NOMO-1 treated with DMSO at 0.1 percent for 48 hours (cell line): Measurements from ENCODE around the gene USP2.

ENCODE experiments used
- DNase-seq: peaks from one replicate; lab custom pipeline; 2025; ENCODE audit not compliant: unreplicated experiment; lab: John Stamatoyannopoulos, UW

The USP2 gene, protein sequence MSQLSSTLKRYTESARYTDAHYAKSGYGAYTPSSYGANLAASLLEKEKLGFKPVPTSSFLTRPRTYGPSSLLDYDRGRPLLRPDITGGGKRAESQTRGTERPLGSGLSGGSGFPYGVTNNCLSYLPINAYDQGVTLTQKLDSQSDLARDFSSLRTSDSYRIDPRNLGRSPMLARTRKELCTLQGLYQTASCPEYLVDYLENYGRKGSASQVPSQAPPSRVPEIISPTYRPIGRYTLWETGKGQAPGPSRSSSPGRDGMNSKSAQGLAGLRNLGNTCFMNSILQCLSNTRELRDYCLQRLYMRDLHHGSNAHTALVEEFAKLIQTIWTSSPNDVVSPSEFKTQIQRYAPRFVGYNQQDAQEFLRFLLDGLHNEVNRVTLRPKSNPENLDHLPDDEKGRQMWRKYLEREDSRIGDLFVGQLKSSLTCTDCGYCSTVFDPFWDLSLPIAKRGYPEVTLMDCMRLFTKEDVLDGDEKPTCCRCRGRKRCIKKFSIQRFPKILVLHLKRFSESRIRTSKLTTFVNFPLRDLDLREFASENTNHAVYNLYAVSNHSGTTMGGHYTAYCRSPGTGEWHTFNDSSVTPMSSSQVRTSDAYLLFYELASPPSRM

DNA sequence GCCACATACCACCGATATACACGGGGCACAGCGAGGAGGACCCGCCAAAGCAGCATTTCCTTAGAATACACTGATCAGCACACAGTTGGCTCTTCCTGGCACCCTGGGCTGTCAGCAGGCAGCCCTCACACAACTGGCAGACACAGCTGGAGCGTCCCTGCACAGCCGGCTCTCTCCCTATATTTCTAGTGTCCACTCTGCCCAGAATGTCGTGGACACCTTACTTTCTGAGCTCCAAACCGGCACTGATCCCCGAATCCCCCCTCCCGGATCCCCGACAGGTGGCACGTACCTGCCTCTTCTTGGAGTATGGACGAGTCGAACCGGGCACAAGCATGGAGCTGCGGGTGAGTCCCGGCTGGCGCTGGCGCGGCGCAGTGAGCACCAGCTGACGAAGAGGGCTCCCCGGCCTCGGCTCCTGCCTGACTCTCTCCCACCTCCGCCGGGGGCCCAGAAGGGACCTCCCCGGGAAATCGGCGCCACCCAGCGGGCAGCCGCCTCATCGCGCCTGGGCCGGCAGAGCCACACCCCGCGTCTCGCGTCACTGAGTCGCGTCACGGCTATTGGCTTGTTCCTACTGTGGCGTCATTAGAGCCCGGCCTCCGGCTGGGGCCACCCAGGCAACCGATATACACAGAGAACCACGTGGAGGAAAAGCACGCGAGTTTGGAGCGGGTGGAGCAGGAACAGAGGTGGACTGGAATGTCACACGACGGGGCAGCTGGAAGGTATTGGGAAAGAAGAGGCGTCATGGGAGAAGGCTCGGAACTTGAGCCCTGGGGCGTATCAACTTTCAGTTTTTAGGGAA, at the start of gene USP2:
TSS of gene USP2 (minus strand) at position 510 of the 808 bp plus-strand sequence. CDS start 8,210 bp downstream, outside the sequence.
- peak; percentile 92 for DNase-seq

DNA sequence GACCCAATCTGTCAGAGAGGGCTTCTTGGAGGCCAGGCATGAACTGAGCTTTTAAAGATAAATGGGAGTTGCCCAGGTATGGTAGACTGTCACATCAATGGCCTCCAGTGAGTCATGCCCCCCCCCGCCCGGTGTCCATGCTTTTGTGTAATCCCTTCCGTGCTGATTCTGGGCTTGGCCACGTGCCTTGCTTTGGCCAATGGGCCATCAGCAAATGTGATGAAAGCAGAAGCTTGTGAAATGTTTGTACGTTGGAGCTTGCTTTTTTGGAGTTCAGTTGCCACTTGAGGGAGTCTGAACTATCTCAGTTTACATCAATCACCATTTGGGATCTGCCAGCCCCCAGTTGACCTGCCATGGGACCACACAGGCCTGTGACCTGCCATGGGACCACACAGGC, 45.8 kb upstream of the USP2 start:
- peak; percentile 6 for DNase-seq

DNA sequence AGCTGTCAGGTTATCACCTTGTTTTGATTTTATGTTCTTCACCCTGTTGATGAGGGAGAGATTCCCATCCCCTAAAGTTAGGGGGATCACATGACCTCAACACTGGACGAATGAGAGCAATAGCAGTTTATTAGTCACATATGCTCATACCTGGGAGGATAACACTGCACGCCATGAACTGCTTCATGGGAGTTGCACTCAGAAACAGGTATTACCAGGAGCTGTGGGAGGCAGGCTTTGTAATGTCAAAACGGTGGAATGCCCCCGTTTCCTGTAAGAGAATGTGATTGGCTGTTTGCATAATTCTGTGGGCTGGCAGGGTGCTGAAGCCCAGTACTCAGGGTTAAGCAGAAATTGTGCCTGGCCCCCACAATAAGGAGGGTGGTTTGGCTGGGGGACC, 44.7 kb upstream of the USP2 start:
- no peak for DNase-seq

DNA sequence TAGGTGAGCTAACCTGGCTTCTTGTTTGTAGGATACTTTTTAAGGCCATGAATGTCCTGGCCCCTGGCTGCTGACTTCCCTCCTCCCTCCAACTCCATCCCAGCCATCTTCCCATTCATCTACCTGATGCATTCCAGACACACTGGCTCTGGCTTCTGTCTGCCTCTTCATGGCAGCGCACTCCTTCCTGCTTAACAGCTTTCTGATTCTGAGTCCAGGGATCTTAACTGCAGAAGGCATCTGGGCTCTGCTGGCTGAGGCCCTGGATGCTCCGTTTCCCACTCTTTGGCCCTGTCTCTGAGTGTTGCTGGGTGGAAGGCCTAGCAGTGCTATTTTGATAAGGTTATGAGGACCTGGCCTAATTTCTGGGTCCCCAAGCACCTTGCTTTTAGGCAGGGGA, 43.3 kb upstream of the USP2 start:
- DNase-seq: no peak

DNA sequence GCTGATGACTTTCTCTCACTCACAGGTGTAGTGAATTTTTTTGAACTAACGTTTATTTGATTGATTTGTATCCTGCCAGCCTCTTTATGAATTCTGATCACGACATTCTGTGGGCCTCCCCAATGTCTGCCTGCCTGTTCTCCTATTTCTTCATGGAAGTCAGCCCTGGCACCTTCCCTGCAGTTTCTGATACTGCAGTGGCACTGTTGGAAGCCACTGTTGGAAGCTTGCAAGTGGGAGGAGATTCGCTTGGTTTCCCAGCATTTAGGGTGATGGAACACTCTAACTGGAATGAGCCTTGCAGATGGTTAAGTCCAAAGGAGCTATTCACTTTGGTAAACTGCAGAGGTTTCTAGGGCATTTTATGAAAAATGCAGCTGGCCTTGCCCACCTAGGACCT, 42.8 kb upstream of the USP2 start:
- DNase-seq: no peak

DNA sequence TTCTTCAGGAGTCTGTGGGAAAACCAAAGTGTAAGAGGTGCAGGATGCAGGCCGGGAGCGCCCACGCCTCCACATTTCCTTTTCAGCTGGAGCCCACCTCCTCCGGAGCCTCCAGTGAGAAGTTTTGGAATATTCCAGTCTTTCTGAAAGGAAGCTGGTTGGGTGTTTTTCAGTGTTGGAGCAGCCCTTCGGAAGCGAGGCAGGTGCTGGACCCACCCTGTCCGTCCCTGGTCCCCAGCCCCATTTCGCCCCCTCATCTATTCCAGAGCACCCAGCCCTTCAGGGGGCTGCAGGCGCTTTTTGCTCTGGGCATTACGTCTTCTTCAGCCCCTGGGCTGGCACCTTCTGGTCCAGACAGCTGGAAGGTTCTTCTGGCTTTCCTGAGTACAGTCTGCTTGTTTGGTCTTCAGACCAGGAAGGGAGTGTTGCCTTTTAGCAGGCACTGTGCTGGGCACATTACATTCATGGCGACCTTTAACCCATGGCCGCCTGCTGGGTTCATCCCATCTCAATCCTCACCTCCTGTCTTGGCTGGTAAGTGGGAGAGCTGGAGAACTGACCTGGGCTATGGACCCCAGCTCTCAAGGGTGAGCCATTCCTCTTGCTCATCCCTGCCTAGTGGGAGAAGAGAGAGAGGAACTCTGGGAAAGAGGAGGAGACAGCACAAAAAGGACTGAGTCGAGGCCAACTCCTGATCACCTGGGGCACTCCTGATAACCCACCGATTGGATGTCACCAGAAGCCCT, 42.2 kb upstream of the USP2 start:
- no peak for DNase-seq

DNA sequence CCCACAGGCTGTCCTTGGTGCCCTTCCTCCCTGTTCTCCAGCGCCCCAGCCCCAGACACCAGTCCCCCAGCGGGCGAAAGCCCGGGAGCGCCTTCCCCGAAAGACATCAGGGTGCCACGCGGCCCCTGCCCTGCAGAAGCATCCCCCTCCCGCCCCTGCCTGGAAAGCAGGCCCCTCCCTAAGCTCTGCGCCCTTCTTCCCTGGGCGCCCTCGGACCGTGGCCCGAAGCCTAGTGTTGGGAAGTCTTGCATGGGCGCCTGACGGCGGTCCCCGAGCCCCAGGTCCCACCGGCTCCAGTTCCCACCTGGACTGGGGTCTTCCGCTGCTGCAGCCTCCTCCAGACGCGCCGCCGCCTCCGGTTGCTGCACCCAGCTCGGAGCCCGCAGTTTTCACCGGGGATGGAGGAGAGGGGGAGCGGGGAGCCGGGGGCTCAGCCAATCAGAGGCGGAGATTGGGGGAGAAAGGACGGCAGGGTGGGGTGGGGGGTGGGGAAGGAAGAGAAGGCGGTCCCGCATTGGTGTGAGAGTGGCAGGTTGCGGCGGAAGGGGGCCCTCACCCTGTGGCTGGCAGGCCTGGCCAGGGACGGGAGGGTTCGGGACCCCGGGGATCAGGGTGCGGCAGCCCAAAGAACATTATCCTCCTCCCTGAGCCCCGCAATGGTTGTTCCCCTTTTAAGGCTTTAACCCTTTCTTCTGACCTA, 41.5 kb upstream of the USP2 start, which contains the start of gene THY1:
TSS of gene THY1 (minus strand) at position 364 of the 700 bp plus-strand sequence. CDS start 2,267 bp downstream, outside the sequence.
- DNase-seq: no peak

DNA sequence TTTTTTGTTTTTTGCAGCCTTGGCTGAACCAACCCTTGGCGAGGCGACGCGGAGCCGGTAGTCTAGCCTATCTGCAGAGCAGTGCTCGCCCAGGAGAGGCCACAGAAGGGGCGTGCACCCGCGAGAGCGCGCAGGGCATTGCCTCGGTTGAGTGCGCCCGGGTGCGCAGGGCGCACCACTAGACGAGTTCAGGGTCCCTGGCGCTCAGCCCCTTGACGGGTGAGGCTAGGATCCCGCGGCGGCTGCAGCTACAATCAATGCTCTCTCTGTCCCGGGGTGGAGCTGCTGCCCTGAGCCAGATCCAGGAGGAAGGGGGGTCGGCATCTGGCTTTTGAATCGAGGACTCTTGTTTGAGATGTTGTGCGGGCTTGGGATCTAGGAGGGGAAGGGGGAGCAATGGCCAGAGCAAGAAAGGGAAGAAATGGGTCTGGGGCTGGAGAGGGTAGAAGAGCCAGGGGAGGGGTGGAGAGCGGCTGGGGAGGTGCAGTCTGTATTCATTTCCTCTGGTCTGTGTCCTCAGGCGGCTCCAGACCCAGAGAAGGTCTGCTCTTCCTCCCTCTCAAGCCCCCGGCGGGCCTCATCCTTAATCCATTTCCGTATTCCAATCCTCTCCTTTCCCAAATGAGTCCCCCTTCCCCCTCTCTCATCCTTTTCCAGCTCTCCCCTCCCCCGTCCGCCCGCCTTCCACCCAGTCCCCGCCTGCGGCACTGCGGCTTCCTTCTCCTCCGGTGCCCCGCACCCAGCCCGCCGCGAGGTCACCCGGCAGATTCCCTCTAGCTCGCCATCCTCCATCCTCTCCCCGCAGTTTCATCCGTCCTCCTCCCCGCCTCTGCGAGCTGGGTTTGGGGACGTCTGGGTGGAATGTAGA, 40.7 kb upstream of the USP2 start:
- no peak for DNase-seq

DNA sequence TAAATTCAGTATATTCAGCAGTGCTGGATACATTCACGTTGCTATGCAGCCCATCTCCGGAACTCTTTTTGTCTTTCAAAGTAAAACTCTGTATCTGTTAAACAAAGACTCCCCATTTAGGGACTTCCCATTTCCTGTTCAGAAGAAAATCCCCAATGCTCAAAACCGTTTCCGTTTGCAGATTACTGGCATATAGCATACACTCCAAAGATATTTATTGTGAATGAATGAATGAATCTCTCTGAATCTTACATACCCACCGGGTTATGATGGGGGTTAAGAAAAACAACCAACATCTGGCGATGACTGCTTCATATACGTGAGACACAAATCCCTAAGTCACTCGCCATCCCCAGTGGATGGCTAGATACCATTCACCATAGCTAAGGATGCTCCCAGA, 39.9 kb upstream of the USP2 start:
- DNase-seq: no peak

DNA sequence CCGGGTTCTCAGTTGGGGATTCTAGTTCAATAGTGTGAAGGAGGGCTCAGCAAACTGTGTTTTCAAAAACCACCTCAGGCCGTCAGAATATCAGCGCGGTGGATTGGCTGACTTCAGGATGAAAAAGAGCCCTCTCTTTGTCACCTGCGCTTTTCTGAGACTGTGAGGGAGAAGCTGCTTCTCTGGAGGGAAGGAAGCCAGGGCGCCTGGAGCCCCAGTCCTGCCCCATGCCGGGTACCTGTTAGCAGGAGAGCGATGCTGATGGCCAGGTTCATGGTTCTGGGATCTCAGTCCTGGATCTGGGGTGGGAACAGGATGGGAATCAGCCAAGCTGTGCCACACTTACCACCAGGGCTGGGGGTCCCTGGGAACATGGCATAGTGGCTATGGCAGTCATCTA, 39.1 kb upstream of the USP2 start:
- DNase-seq: no peak

DNA sequence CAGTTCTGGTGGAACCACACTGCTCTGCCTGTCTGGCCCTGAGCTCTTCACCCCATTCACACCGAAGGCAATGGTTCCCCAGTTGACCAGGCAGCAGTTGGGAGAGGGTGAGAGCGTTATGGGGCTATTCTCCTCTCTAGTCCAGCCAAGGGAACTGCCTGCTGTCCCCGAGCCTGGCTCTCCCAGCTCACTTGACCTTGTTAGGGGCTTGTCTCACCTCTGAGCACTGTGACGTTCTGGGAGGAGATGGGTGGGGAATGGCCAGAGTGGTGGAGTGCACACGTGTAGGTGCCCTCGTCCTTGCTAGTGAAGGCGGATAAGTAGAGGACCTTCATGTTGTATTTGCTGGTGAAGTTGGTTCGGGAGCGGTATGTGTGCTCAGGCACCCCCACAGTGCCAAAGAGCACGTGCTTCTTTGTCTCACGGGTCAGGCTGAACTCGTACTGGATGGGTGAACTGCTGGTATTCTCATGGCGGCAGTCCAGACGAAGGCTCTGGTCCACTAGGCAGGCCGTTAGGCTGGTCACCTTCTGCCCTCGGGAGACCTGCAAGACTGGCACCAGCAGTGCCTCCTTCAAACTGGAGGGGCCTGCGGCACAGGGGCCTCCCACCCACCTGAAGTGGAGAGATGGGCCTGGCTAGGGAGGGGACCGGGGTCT, 38.5 kb upstream of the USP2 start:
- DNase-seq: no peak

DNA sequence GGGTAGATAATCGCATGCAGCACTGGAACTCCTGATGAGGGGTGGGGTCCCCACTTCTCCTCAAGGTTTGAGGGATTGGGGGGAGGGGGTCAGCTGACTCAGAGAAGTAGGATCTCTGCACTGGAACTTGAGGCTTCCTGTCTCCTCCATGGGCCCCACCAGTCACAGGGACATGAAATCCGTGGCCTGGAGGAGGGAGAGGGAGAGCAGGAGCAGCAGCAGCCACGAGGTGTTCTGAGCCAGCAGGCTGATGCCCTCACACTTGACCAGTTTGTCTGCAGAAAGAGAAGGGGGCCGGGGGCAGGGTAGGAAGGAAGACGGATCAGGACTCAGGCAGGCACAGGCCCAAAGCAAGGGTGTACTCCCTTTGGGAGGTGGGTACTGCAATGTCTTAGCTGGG, 37.8 kb upstream of the USP2 start:
- DNase-seq: no peak

DNA sequence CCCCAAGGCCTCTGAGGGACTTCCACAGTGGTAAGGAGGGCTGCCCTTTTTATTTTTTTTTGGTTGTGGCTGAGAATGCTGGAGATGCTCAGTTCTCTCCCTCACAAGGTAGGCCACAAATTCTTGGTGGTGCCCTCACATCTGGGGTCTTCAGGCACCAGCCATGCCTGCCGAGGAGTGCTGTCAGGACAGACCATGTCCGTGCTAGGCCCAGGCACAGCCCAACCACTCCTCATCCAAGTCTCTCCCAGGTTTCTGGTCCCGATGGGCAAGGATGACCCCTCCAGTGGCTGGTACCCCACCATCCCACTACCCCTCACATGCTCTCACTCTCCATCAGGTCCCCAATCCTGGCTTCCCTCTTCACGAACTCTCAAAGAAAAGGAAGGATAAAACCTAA, 37.3 kb upstream of the USP2 start:
- DNase-seq: no peak

DNA sequence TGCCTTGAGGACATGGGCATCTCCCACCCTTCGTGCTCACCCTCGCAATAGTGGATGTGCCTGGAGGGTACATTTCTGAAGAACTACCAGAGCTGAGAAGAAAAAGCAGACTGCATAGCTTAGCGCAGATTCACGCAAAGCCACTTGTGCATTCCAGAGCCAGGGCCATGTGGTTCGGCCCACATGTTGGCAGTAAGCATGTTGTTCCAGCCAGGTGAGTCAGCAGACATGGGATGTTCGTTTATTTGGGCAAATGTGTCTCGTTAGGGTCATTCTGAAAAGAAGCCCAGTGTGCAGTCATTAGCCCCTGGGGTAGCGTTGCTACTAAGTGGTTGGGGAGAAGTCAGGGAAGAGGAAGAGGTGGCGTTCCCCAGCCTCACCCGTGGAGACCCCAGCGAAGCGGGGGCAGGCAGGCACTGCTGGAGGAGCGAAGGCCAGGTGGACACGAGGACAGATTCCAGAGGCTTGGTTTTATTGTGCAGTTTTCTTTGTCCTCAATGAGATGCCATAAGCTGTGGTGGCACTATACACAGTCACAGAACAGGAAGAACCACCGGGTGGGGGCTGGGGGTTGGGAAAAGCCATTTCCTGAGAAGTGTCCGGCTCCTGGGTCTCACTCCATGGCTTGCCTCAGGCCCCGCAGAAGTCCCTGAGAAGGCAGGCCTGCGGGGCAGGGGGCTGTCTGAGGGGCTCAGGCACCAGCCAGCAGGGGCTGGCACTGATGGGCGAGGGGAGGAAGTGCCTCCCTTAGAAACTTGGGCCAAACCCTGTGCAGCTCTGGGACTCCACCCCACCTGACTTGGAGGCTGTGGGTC, 36.4 kb upstream of the USP2 start:
- no peak for DNase-seq

DNA sequence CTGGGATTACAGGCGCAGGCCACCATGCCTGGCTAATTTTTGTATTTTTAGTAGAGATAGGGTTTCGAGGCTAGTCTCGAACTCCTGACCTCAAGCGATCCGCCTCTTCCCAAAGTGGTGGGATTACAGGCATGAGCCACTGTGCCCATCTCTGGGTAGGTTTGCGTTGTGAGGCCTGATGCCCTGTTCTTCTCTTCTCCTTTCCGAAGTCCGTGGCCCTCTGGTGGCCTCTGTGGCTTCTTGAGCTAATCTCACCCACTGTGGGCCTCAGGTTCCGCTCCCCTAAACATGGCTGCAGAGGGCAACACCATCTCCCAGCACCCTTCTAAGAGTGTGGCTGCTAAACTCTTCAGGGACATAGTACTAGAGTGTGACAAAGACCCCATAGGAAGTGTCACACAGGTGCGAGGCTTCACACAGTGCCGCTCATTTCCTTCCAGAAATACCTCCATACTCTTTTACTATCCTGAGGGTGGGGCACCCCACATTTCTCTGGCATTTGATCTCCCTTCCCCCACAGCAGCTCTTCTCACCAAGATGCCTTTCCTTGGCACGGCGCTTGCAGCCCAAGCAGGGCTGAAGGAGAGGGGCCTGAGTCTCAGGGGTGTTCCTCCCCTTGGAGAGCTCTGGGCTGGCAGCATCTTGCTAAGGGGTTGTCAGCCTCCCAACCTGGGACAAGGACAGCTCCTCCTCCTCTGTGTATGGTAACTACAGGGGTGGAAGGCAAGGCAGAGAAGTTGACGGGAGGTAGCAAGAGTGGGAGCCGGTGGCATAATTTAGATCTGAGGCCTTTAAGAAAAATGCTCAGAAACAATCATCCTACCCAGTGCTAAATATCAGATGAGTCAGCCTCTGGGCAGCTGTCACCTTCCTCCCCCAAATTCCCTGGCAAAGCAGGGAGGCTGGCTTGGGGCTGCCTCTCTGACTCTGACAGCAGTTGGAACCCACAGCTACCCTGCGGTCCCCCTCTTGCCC, 35.4 kb upstream of the USP2 start:
- DNase-seq: no peak

DNA sequence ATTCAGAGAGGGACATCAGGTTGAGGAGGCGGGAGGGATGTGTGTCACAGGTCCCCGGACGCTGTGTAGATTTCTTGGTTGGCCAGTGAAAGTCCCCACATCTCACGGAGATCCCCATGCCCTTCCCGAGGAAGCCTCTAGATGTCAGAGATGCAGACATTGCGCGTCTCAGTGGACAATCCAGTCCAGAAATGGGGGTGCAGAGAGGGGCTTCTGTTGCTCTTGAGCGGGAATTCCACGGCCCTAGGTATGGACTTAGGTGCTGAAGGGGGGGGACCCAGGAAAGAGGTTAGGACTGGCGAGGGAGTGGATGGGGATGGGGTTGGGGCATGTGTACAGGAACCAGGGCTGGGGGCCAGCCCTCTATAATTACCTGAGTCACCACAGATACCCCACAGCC, 34.5 kb upstream of the USP2 start:
- no peak for DNase-seq

DNA sequence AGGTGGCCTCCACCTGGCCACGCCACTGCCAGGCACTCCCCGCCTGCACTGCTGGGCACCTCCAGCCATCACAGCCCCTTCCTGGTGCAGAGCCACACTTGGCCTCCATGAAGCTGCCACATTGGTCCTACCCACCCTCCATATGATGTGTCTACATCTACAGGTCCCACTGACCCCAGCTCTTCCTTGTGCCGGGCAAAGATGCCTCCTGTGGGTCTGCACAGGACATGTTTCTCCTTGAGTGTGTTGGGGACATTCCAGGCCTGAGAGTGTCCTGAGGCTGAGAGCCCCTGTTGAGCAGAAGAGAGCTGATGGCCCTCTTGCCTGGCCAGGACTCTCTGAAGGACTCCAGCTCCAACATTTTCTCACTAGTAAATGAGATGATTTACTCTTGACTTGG, 34.0 kb upstream of the USP2 start:
- DNase-seq: no peak
